ENCODE data around the gene BNIP5.

BNIP5 gene

GRCh38 chr6:36336779-36337241 is at the start of gene BNIP5:
TSS of gene BNIP5 (minus strand) at chr6:36336888. CDS start at chr6:36330690, 6,198 bp downstream.
- DNase-seq: no peak

GRCh38 chr6:36384095-36384494 is 47.4 kb upstream of the BNIP5 start:
- DNase-seq: no peak

GRCh38 chr6:36383606-36384005 is 46.9 kb upstream of the BNIP5 start:
- no peak for DNase-seq

- DNase-seq: no peak
Observed at GRCh38 chr6:36382976-36383375, 46.3 kb upstream of the BNIP5 start.

- no peak for DNase-seq
Observed at GRCh38 chr6:36381502-36382389, 45.1 kb upstream of the BNIP5 start.

GRCh38 chr6:36380166-36380565 is 43.5 kb upstream of the BNIP5 start:
- no peak for DNase-seq

GRCh38 chr6:36378936-36379335 is 42.2 kb upstream of the BNIP5 start:
- no peak for DNase-seq

GRCh38 chr6:36378243-36378920 is 41.7 kb upstream of the BNIP5 start:
- peak; percentile 34 to 38 for DNase-seq

GRCh38 chr6:36377594-36377993 is 40.9 kb upstream of the BNIP5 start:
- peak in 1 of 2 experiments; percentile 41 for DNase-seq

- DNase-seq: no peak
Observed at GRCh38 chr6:36376742-36377141, 40.1 kb upstream of the BNIP5 start.

- no peak for DNase-seq
Observed at GRCh38 chr6:36376183-36376582, 39.5 kb upstream of the BNIP5 start.

- DNase-seq: no peak
Observed at GRCh38 chr6:36375644-36376155, 39.0 kb upstream of the BNIP5 start.

- DNase-seq: no peak
Observed at GRCh38 chr6:36374972-36375371, 38.3 kb upstream of the BNIP5 start.

GRCh38 chr6:36374194-36374593 is 37.5 kb upstream of the BNIP5 start:
- no peak for DNase-seq

- peak in 1 of 2 experiments; percentile 27 for DNase-seq
Observed at GRCh38 chr6:36373368-36374019, 36.8 kb upstream of the BNIP5 start.

- DNase-seq: no peak
Observed at GRCh38 chr6:36372088-36372487, 35.4 kb upstream of the BNIP5 start.

GRCh38 chr6:36371211-36371610 is 34.5 kb upstream of the BNIP5 start:
- no peak for DNase-seq

- no peak for DNase-seq
Observed at GRCh38 chr6:36370638-36371037, 34.0 kb upstream of the BNIP5 start.

GRCh38 chr6:36368921-36369865 is 32.5 kb upstream of the BNIP5 start:
- DNase-seq: peak in 1 of 2 experiments; percentile 27

- DNase-seq: no peak
Observed at GRCh38 chr6:36368421-36368820, 31.7 kb upstream of the BNIP5 start.

GRCh38 chr6:36367743-36368142 is 31.1 kb upstream of the BNIP5 start:
- DNase-seq: no peak
